ENCODE results near the gene RFX5.

The RFX5 gene

DNA sequence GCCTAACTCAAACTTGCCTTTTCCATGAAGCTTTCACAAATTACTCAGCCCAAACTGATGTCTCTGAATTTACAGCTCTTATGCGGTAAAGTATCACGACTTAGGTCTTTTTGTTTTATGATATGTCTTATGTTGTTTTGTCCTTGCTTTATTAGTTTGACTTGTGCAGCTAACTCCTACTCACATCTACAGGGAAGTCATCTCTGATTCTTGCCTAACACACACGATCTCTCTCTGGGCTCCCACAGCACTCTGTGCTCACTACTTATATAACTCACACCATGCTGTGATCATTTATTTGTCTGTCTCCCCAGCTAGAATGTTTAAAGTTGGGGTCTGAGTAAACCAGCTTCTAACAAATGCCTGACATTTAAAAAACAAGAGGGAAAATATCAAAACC, 10.5 kb downstream of the RFX5 start:
- no peaks in the 10 kb centered on the region for H3K9me3 ChIP-seq (replicated peaks; ENCODE audit: insufficient read depth, low read length)
- no peaks in the 10 kb centered on the region for H3K9me2 ChIP-seq (replicated peaks; ENCODE audit: insufficient read depth, low read length)
- no peaks in the 10 kb centered on the region for H3K4me1 ChIP-seq (ENCODE audit: low read length)
- no peak overlapping the region for H2AFZ ChIP-seq (ENCODE audit: low read length)
- H4K20me1 ChIP-seq (ENCODE audit: insufficient read depth, low read length) = no peaks in the 10 kb centered on the region
- no peaks in the 10 kb centered on the region for H3K79me2 ChIP-seq (ENCODE audit: low read length)
- no peak overlapping the region for H3K9ac ChIP-seq (ENCODE audit: low read length)
- H3K27ac ChIP-seq (ENCODE audit: low read length) = no peak overlapping the region
- no peaks in the 10 kb centered on the region for H3K27me3 ChIP-seq (replicated peaks; ENCODE audit: insufficient read depth, low read length)
- DNase-seq = no peak
- no peak overlapping the region for H3K4me2 ChIP-seq (ENCODE audit: low read depth, low read length)
- H3K4me3 ChIP-seq (ENCODE audit: low read length) = no peak overlapping the region
- no peak for TF ChIP-seq EZH2 (optimal IDR thresholded peaks at IDR 0.05; ENCODE audit: low read depth, low read length)
- TF ChIP-seq, protein P1, sequence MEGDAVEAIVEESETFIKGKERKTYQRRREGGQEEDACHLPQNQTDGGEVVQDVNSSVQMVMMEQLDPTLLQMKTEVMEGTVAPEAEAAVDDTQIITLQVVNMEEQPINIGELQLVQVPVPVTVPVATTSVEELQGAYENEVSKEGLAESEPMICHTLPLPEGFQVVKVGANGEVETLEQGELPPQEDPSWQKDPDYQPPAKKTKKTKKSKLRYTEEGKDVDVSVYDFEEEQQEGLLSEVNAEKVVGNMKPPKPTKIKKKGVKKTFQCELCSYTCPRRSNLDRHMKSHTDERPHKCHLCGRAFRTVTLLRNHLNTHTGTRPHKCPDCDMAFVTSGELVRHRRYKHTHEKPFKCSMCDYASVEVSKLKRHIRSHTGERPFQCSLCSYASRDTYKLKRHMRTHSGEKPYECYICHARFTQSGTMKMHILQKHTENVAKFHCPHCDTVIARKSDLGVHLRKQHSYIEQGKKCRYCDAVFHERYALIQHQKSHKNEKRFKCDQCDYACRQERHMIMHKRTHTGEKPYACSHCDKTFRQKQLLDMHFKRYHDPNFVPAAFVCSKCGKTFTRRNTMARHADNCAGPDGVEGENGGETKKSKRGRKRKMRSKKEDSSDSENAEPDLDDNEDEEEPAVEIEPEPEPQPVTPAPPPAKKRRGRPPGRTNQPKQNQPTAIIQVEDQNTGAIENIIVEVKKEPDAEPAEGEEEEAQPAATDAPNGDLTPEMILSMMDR (IDR thresholded peaks at IDR 0.05; ENCODE audit: low read length) = no peak
- no peak for TF ChIP-seq EZH2phosphoT487 (IDR thresholded peaks at IDR 0.05; ENCODE audit: low read length)
- H3K36me3 ChIP-seq (replicated peaks; ENCODE audit: insufficient read depth, low read length) = no peaks in the 10 kb centered on the region
- peaks cover 7% of the 10 kb centered on the region for H3F3A ChIP-seq (ENCODE audit: insufficient read depth, low read length)

DNA sequence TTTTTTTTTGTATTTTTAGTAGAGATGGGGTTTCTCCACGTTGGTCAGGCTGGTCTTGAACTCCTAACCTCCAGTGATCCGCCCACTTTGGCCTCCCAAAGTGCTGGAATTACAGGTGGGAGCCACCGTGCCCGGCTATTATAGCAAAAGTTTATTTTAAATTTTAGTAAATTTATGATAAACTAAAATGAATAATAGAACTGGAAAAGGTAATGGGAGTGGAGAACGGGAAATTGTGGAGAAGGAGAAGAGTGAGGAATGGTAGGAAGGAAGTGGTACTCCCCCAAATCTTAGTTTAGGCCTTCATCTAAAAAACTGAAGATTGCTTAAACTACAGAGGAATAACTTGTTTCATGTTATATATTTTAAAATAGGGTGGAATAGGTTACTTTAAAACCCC, 12.2 kb downstream of the RFX5 start:
- no peak for DNase-seq
- H3K4me3 ChIP-seq (ENCODE audit: low read length) = no peak overlapping the region
- no peaks in the 10 kb centered on the region for H3K4me1 ChIP-seq (ENCODE audit: low read length)
- no peaks in the 10 kb centered on the region; the same call in 1 of the 2 replicates for H3F3A ChIP-seq (ENCODE audit: insufficient read depth, low read length)
- no peak overlapping the region for H3K4me2 ChIP-seq (ENCODE audit: low read depth, low read length)
- H3K9ac ChIP-seq (ENCODE audit: low read length) = no peak overlapping the region
- no peak overlapping the region for H2AFZ ChIP-seq (ENCODE audit: low read length)
- H3K9me3 ChIP-seq (replicated peaks; ENCODE audit: insufficient read depth, low read length) = no peaks in the 10 kb centered on the region
- H4K20me1 ChIP-seq (ENCODE audit: insufficient read depth, low read length) = no peaks in the 10 kb centered on the region
- no peak overlapping the region for H3K27ac ChIP-seq (ENCODE audit: low read length)
- no peaks in the 10 kb centered on the region for H3K79me2 ChIP-seq (ENCODE audit: low read length)
- no peak for TF ChIP-seq EZH2 (optimal IDR thresholded peaks at IDR 0.05; ENCODE audit: low read depth, low read length)
- TF ChIP-seq, protein P1 (IDR thresholded peaks at IDR 0.05; ENCODE audit: low read length) = no peak
- no peak for TF ChIP-seq EZH2phosphoT487 (IDR thresholded peaks at IDR 0.05; ENCODE audit: low read length)
- H3K27me3 ChIP-seq (replicated peaks; ENCODE audit: insufficient read depth, low read length) = no peaks in the 10 kb centered on the region
- no peaks in the 10 kb centered on the region for H3K36me3 ChIP-seq (replicated peaks; ENCODE audit: insufficient read depth, low read length)
- H3K9me2 ChIP-seq (replicated peaks; ENCODE audit: insufficient read depth, low read length) = no peaks in the 10 kb centered on the region

DNA sequence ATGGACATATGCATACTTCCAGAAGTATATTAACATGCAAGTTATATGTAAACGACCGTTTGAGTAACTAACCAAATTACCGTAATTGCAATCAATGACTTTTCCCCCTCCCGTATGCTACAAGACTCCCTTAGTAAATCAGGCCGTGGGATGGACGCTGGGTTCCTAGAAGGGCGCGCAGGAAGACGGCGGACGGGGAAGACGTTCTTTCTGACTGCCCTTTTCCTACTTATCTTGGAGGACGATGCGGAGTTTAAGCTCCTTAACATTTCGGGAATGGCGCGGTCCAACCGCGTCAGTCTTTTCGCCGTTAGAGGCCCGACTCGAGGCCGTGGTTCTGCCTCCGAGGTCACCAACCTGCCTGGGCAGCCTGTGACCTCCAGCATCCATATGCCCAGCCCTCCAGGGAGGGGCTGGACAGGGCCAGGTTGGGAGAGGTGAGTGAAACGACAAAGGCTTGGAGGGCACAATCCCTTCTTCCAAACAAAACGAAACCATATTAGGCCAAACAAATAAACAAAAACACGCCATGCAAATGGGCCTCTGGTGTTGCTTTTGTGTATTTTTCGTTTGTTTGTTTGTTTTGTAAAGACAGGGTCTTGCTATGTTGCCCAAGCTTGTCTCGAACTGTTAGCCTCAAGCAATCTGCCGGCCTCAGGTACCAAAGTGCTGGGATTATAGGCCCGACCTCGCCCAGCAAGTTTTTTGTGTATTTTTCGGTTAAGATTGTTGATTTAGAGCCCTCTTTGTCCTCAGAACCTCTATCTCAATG, 19.0 kb downstream of the RFX5 start:
- Histone ChIP-seq H3K4me1 (ENCODE audit: low read length) (peaks cover 18% of the 10 kb centered on the region), H3K79me2 (ENCODE audit: low read length) (peaks cover 37% of the 10 kb centered on the region), H3K9me2 (replicated peaks; ENCODE audit: insufficient read depth, low read length) (no peaks in the 10 kb centered on the region), H3K27me3 (replicated peaks; ENCODE audit: insufficient read depth, low read length) (no peaks in the 10 kb centered on the region), H4K20me1 (ENCODE audit: insufficient read depth, low read length) (no peaks in the 10 kb centered on the region), H3K36me3 (replicated peaks; ENCODE audit: insufficient read depth, low read length) (no peaks in the 10 kb centered on the region; the same call in 1 of the 2 replicates), H3K4me2 (ENCODE audit: low read depth, low read length) (peak overlapping the region; percentile 89), H3K9ac (ENCODE audit: low read length) (peak overlapping the region; percentile 85; the same call in 1 of the 2 replicates), H3K9me3 (replicated peaks; ENCODE audit: insufficient read depth, low read length) (no peaks in the 10 kb centered on the region), H2AFZ (ENCODE audit: low read length) (peak overlapping the region; percentile 82), H3K27ac (ENCODE audit: low read length) (peak overlapping the region; percentile 83; the same call in 1 of the 2 replicates), H3K4me3 (ENCODE audit: low read length) (peak overlapping the region; percentile 87), H3F3A (ENCODE audit: insufficient read depth, low read length) (peaks cover 6% of the 10 kb centered on the region; the same call in 1 of the 2 replicates)
- no peak for DNase-seq
- TF ChIP-seq EZH2 (optimal IDR thresholded peaks at IDR 0.05; ENCODE audit: low read depth, low read length) (no peak), EZH2phosphoT487 (IDR thresholded peaks at IDR 0.05; ENCODE audit: low read length) (no peak)
- TF ChIP-seq, protein P1 (IDR thresholded peaks at IDR 0.05; ENCODE audit: low read length) = no peak

Data from MM.1S (cell line).